ENCODE data around the gene VAV1. TPM values are rescaled to one million over a fixed set of nuclear protein-coding genes. Genes with fewer than 3 reads are reported as not detected.

The VAV1 gene
- total and polyA plus RNA-seq, 2 donors (not counting 1 experiment from before 2014, with no cell fraction given) = 62.7 to 98.8 TPM

DNA sequence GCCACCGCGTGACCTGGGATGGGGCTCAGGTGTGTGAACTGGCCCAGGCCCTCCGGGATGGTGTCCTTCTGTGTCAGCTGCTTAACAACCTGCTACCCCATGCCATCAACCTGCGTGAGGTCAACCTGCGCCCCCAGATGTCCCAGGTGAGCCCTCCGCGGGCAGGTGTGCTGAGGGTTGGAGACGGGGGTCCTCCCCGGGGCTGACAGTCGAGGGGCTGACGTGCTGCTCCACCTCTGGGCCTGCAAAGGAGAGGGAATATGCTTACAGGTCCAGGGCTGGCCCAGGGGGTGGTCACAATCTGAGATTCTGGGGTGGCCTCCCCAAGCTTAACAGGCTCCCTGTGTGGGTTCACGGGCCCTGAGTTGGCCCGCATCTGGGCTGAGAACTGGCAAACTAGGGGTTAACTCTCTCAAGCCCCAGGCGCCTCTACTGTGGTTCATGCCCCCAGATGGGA is 386 bp downstream of the VAV1 start:
- peak overlapping the region; percentile 94 for H3K9ac ChIP-seq (ENCODE audit: low read length)
- peaks cover 47% of the 10 kb centered on the region for H4K20me1 ChIP-seq (ENCODE audit: control insufficient read depth, insufficient read depth, low read length, poor library complexity, severe bottlenecking)
- Mint-ChIP-seq H3K4me1 (peaks cover 53% of the 10 kb centered on the region), H3K4me3 (peak overlapping the region; percentile 96), H3K27ac (peak overlapping the region; percentile 95), H3K9me3 (ENCODE audit: insufficient read depth) (no peaks in the 10 kb centered on the region), H3K27me3 (no peaks in the 10 kb centered on the region)
- peak overlapping the region; percentile 59 for H2AFZ ChIP-seq (ENCODE audit: insufficient read depth, low read depth, low read length, poor library complexity, severe bottlenecking)
- no peak for TF ChIP-seq EZH2 (IDR thresholded peaks at IDR 0.05; ENCODE audit: borderline replicate concordance, insufficient read depth, low read depth, low read length, poor library complexity, severe bottlenecking)
- TF ChIP-seq, protein P1, sequence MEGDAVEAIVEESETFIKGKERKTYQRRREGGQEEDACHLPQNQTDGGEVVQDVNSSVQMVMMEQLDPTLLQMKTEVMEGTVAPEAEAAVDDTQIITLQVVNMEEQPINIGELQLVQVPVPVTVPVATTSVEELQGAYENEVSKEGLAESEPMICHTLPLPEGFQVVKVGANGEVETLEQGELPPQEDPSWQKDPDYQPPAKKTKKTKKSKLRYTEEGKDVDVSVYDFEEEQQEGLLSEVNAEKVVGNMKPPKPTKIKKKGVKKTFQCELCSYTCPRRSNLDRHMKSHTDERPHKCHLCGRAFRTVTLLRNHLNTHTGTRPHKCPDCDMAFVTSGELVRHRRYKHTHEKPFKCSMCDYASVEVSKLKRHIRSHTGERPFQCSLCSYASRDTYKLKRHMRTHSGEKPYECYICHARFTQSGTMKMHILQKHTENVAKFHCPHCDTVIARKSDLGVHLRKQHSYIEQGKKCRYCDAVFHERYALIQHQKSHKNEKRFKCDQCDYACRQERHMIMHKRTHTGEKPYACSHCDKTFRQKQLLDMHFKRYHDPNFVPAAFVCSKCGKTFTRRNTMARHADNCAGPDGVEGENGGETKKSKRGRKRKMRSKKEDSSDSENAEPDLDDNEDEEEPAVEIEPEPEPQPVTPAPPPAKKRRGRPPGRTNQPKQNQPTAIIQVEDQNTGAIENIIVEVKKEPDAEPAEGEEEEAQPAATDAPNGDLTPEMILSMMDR (IDR thresholded peaks at IDR 0.05) = no peak
- H3K36me3 ChIP-seq (replicated peaks in 1 of 2; ENCODE audit: control extremely low read depth in 1 of 2, control insufficient read depth in 1 of 2, extremely low read depth in 1 of 2, insufficient read depth in 2 of 2, low read length in 1 of 2) = peaks cover 1 to 30% of the 10 kb centered on the region in 2 experiments
- ChIA-PET POLR2A (interaction anchor here (0.6 to 4.4 kb wide), 9 partner anchors 29 to 256 kb away, joined by 3 to 73 read pairs (median 5); partner anchors contain the start of genes GPR108 and TRIP10), CTCF (interaction anchor here (0.7 to 5.2 kb wide), 12 partner anchors 9 to 251 kb away, joined by 3 to 57 read pairs (median 6); partner anchors contain the start of genes GPR108 and TRIP10)
- peak overlapping the region; percentile 50 to 92 for H3K27ac ChIP-seq (ENCODE audit: low read length in 2 of 2)
- WGBS (ENCODE audit: insufficient coverage) = 0% methylated on average over 14 of the region's 14 CpGs
- DNase-seq (no peak), ATAC-seq (ENCODE audit: low read depth) (no peak)
- no peaks in the 10 kb centered on the region for H3K9me3 ChIP-seq (ENCODE audit: control extremely low read depth in 1 of 3, control insufficient read depth in 2 of 3, insufficient read depth in 1 of 3, low read length in 2 of 3)
- peak overlapping the region; percentile 94 to 100 (median 95) for H3K4me3 ChIP-seq (ENCODE audit: control extremely low read depth in 1 of 5, extremely low read depth in 1 of 5, insufficient read depth in 1 of 5, low read depth in 2 of 5, low read length in 4 of 5)
- no peaks in the 10 kb centered on the region for H3K27me3 ChIP-seq (replicated peaks in 1 of 4; ENCODE audit: control extremely low read depth in 1 of 4, control insufficient read depth in 3 of 4, insufficient read depth in 4 of 4, low read length in 3 of 4)
- H3K79me2 ChIP-seq (ENCODE audit: control insufficient read depth, insufficient read depth, low read length) = peaks cover 60% of the 10 kb centered on the region
- peaks cover 33 to 51% of the 10 kb centered on the region in 2 donors for H3K4me1 ChIP-seq (ENCODE audit: control insufficient read depth in 2 of 2, insufficient read depth in 2 of 2, low read length in 2 of 2)
- intact Hi-C loops (cut with micrococcal nuclease) = loop anchor here (1.0 to 10.0 kb wide), 5 partner anchors 20 to 572 kb away; partner anchors contain the start of genes ARHGEF18 and TRIP10
- H3K4me2 ChIP-seq (replicated peaks; ENCODE audit: low read depth, low read length, poor library complexity, severe bottlenecking) = peak overlapping the region; percentile 89
